GM19351 (cell line): ENCODE measurements around the gene HAGH.
A peak's percentile ranks its signal among the peaks of the same experiment; 100 is the strongest.
"Not testable (repeated sequence)": the region's sequence is repeated elsewhere in the genome, so short reads cannot be mapped to it uniquely, and the experiment has no call there.

Source experiments
- ATAC-seq: cut with Tn5 transposase; IDR thresholded peaks from one replicate; pipeline ENCODE4 v1.9.1; 2021; ENCODE audit warnings: mild to moderate bottlenecking, moderate library complexity; ENCODE audit not compliant: unreplicated experiment

The HAGH gene

DNA sequence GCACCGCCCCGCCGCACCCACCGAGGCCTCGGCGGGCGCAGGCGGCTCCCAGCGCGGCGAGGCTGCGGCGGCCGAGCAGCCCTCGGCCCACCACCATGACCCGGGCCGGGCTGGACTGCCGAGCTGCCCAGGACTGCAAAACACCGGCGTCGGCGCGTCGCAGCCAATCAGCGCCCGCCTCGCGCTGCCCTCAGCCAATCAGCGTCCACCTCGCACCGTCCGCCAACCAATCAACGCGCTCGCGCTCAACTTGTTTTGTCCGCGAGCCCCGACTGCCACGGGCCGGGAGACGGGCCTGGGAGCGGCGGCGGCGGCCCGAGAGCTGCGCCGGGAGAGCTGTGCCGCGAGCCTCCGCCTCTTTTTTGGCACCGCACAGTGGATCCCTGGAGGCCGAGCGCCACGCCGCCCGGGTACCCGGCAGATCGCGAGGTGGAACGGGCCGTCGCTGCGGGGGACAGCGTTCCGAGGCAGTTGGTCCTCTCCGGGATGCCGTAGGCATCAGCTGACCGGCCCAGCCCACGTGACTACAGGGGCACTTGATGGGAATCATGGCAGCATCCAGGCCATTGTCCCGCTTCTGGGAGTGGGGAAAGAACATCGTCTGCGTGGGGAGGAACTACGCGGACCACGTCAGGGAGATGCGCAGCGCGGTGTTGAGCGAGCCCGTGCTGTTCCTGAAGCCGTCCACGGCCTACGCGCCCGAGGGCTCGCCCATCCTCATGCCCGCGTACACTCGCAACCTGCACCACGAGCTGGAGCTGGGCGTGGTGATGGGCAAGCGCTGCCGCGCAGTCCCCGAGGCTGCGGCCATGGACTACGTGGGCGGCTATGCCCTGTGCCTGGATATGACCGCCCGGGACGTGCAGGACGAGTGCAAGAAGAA is at the start of gene HAGH, which contains the start of gene FAHD1:
Gene HAGH, minus strand, starts transcription at position 135 of the 883 bp plus-strand sequence. Its CDS starts 38 bp downstream, at position 97.
Gene FAHD1, plus strand, starts transcription at position 516 of the 883 bp plus-strand sequence. Its CDS starts 33 bp downstream, at position 549.
- peak; percentile 77 for ATAC-seq

DNA sequence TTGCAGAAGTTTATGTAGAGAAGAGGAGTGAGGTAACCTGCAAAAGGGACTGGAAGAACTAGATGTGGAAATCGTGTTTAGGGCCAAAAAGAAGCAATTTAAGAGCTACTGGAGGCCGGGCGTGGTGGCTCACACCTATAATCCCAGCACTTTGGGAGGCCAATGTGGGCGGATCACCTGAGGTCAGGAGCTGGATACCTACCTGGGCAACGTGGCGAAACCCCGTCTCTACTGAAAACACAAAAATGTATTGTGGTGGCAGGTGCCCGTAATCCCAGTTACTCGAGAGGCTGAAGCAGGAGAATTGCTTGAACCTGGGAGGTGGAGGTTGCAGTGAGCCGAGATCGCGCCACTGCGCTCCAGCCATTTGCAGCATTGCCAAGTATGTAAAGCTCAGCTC is 49.4 kb upstream of the HAGH start:
- not testable (repeated sequence) for ATAC-seq

DNA sequence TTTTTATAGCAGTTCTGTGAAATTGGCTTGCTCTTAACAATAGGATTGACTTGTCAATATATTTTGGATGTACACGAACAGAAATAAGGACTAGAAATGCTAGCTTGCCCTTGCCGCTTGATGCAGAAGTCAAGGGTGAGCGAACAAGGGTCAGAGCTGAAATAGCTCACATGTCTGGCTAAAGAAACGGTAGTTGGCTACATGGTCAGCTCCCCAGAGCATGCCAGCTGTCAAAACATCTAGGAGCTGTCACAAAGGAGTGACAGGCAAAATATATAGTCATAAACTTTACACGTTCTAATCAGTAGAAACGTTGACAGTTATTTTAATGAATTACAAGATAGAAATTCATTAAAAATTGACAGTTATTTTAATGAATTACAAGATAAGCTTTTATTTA is 48.2 kb upstream of the HAGH start:
- no peak for ATAC-seq

DNA sequence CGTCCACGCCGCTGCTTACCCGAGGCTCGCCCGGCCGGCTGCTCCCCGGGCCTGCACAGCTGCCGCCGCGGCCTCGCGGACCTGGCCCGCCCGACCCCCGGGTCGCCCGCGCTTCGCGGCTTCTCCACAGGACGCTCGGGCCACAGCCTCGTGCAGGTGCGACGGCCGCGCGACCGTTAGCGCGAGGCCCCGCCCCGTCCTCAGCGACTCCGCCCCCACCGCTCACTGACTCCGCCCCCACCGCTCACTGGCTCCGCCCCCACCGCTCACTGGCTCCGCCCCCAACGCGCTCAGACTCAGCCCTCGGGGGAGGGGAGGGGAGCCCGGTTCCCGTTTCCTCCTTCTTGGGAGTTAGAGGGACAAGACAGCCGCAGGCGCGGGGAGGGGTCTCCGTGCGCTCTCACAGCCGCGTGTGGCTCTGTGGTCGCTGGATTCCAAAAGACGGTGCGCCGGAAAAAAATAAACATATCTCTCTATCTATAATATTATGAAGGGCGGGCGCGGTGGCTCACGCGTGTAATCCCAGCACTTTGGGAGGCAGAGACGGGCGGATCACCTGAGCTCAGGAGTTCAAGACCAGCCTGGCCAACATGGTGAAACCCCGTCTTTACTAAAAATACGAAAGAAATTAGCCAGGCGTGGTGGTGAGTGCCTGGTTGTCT is 45.5 kb upstream of the HAGH start, which contains the start of gene MEIOB:
Gene MEIOB, minus strand, starts transcription at position 191 of the 662 bp plus-strand sequence. CDS start 3,989 bp downstream, outside the sequence.
- ATAC-seq = no peak

DNA sequence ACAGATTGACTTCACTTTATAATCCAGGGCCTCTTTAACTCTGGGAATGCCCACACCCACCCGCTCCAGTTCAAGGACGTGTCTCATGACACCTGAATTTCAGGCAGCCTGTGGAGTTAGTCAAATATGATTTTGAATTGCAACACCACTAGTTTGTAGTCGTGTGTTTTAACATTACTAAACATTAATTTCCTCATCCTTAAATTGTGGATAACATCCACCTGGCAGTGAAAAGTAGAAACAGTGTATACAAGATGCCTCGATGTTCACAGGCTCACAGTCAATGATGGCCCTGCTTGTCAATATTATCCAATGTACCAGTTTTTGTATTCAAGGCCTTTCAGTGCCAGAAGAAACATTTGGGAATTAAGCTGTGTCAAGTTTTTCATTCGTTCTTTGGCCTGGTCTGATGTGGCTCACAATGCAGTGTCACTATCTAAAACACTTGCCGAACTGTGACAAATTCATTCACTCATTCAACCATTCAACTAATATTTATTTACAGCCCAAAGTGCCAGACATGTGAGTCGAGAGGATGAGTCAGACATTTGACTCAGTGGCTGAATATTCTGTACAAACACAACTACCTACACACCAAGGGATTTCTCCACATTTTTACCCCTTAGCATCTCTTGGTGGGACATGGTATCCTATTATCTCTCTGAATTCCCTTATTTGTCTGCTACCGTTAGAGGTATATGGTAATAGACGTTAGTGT is 43.9 kb upstream of the HAGH start:
- ATAC-seq = no peak

DNA sequence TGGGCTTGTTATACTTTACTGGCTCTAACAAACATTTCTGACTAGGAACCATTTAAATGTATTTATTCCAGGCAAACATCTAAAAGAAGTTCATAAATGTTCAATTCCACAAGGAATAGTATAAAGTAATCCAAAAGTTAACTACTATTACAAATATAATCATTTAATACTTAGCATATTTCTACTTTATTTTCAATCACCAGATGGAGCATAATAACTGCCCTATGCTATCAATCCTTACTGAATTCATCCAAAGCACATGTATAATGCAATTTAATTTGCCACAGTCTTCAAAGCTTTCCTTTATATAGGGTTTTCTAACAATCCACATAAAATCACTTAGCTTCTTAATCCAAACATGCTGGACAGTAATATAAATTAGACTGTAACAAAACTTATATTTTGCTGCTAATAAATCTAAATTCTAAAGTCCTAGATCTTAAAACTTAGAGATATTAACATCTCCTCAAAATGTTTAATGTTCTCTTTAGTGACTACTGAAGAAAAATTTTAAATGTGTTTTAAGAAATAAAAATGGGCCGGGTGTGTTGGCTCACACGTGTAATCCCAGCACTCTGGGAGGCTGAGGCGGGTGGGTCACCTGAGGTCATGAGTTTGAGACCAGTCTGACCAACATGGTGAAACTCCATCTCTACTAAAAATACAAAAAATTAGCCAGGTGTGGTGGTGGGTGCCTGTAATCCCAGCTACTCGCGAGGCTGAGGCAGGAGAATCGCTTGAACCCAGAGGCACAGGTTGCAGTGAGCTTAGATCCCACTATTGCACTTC is 39.5 kb upstream of the HAGH start:
- no peak for ATAC-seq

DNA sequence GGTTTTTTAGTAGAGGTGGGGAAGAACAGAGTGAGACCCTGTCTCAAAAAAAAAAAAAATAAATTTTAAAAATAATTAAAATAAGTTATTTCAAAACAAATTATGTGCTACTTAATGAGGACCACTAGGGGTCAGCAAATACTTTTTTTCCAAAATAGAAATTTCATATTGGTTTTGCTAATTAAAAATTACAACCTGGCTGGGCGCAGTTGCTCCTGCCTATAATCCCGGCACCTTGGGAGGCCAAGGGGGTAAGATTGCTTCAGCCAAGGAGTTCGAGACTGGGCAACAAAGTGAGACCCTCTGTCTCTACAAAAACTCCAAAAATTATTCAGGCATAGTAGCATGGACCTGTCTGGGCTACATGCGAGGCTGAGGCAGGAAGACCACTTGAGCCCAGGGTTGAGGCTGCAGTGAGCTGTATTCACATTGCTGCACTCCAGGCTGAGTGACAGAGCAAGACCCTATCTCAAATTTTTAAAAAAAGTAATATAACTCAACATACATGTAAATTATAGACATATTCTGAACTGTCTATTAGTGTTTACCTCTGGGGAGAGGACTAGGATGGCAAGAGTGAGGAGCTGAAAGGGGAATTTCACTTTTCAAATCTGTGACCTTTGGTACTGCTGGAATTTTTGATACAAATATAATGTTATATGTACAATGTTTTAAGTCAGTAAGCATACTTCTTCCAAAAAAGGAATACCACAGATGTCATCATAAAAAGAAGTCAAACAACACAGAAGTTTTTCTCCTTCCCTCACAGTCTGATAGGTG is 37.2 kb upstream of the HAGH start:
- no peak for ATAC-seq

DNA sequence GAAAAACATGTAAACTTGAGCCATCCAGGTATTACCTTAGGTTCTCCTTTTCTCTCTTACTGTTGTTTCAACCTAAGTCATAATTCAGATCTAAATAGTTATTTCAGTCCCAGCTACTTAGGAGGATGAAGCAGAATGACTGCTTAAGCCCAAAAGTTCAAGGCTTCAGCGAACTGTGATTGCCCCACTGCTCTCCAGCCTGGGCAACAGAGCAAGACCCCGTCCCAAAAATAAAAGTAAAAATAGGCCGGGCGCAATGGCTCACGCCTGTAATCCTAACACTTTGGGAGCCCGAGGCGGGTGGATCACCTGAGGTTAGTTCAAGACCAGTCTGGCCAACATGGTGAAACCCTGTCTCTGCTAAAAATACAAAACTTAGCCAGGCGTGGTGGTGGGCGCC is 35.8 kb upstream of the HAGH start:
- ATAC-seq = no peak

DNA sequence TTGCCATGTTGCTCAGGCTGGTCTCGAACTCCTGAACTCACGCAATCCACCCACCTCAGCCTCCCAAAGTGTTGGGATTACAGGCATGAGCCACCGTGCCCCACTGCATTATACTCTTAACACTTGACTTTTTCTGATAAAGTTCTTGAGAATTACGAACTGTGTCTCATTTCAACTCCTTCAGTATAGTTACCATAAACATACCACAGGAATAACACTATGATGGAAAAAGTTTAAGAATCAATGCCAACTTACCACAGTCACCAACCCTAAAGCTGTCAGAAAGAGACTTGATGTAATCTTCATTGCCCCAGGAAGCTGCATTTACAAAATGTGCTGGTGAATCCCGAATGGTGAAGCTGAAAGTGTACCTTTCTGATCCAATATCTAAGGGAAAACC is 35.1 kb upstream of the HAGH start:
- no peak for ATAC-seq

DNA sequence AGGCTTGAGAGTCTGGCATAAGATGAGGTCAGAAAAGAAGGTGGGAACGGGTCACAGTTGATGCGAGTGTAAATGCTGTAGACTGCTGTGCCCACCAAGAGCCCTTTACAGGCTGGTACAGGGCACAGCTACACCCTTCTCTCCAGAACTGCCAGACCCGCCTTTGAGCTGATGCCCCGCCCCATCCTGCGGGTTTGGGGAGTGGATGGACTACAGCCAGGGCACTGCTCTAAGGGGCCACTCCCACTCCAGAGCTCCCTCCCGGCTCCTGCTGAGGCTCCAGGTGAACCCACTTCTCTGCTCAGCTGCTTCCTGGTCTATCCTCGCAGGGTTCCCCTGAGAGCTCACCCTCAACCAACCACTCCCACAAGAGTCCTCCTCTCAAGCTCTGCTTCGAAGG is 33.0 kb upstream of the HAGH start:
- no peak for ATAC-seq

DNA sequence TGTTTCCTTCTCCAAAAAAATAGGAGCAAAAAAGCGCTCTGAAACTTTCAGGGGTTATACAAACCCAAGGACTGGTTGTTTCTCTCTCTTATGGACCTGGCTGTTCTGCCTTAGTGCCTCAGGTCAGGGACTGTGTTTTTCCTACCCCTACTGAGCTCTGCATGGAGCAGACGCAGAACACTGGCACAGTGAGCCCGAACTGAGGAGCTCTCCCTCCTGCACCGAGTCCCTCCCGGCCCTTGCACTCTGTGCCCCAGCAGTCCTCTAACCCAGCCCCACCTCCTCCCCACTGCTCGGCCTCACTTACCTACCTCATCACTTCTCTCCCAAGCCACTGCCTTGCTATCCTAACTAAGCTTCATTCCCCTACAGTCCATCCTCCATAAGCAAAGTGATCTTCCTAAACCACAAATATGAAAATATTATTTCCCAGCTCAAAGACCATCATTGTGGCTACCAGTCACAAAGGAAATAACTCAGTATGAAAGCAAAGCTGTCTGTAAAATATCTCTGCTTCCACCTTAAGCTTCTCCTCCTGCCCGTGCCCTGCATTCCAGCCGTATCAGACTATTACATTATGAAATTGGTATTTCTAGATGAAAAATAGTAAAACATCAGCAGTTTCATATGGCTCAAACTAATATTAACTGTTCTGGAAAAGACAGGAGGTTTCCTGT is 31.7 kb upstream of the HAGH start:
- no peak for ATAC-seq

DNA sequence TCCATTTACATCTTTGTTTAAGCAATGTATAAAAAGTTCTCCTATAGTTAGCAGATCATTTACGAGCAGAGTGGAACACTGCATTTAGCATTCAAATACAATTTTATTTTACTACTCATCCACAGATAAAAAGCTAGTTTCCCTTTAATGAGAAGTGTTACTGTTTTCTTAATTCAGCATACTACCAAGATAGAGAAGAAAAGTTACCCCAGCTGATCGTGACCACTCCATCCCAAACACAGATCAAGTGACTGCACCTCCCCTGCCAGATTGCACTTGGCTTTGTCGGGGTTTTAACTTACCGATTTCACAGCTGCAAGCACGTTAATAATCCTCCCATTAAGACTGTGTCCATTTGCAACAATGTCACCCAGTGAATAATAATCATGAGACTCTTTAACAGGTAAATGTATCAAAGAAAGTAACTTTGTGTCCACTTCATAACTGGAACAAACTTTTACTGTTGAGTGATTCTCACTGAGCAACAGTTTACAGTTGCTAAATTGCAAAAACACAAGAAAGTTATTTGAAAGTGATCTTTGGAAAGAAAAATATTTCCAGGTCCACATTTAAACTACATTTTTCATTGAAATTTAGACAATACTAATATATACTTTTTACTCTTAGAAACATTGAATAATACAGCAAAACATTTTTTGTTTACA is 30.9 kb upstream of the HAGH start:
- no peak for ATAC-seq

DNA sequence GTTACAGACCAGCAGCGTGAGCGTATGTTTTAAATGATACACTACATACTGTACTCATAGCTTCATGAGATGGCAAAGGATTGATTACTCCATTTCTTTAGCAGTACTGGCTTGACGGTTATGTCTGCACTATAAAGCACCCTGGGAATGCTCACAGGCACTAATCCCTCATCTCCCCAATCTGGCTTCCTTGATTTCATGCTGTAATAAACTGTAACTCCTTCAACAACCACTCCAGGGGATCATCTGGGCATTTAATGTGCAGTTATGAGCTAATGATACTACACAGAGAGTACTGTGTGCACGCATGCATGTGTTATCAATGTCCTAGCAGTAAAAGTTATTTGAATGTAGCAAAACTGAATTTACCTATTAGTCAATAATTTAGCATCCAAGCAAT is 25.2 kb upstream of the HAGH start:
- ATAC-seq = no peak

DNA sequence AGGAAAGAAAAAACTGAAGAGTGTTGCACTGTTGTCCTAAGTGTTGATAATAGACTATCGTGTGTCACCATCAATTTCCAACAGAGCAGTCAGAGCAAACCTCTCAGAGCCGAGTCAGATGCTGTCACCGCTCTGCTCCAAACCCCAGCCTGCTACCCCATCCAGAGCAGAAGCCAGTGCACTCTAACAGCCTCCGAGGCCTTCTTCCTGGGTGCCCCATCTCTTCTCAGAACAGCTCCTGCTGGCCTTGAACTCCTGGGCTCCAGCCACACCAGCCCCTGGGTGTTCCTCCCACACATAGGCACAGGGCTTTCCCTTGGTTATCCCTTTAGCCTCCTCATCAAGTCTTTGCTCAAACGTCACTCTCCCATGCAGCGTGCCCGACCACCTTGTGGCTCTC is 24.4 kb upstream of the HAGH start:
- no peak for ATAC-seq

DNA sequence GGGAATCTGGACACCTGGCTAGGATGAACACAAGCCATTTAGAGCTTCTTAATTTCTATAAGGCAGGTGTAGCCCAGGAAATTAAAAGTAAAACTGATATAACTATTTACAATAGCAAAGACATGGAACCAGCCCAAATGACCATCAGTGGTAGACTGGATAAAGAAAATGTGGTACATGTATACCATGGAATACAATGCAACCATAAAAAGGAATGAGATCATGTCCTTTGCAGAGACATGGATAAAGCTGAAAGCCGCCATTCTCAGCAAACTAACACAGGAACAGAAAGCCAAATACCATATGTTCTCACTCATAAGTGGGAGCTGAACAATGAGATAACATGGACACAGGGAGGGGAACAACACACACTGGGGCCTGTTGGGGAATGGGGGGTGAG is 19.8 kb upstream of the HAGH start:
- ATAC-seq = no peak

DNA sequence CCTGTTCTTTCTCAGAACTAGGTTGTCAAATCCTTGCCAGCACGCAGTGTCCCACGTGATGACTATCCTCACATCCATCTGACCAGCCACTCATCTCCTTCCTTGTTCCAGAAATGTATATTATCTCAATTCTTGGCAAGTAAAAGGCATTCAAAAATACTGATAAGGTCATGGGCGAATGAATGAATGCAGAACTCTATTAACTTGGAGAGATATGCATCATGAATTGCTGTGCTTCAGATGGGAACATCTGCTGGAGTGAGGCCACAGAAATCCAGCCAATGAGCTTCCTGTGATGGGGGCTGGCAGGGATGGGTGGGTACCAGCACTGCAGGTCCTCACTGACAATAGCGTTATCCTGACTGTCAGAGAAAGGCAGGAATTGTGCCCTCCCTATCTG is 19.4 kb upstream of the HAGH start:
- ATAC-seq = no peak

DNA sequence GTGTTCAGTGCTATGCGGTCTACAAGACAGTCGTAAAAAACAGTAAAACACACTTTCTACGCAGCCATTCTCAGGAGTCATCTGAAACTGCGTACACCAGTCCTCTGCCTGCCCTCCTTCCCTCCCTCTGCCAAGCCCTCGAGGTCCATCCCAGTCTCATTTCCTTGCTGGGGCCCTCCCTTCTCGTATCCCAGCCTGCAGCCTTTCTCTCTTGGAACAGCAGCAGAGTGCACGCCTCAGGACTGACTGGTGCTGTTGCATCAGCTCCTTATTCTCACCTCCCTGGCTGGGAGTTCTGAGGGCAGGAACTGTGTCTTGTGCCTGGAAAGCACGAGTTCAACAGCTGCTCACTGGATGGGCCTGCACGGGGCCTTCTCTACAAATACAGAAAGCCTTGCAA is 12.9 kb upstream of the HAGH start:
- no peak for ATAC-seq

DNA sequence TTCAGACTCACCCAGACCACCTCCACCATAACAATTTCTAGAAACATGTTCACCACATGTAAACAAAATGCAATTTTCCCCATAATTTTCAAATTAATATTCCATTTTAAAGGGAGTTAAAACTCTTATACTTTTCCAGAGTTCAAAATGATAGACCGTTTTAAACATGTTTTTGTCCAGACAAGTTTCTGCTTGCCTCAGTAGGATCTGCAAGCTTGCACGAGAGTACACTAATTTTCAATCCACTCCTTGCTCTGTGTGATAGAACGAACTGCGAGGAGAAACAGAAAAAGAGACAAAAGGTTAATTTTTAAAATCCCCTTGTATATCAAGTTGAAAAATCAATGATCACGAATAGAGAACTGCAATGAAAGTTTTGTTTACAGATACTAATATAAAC is 7.5 kb upstream of the HAGH start:
- ATAC-seq = no peak
